Erythroblast (primary cell): ENCODE data around the gene SLC24A3.

Source experiments
- GATA1 ChIP-seq: IDR thresholded peaks from 2 replicates; pipeline ENCODE4 v1.6.1; 2011; ENCODE audit warnings: low read depth, mild to moderate bottlenecking, control low read depth, low read length, moderate library complexity
- POLR2A ChIP-seq: IDR thresholded peaks from 2 replicates; pipeline ENCODE4 v1.6.1; 2011; ENCODE audit warnings: mild to moderate bottlenecking, low read length

DNA sequence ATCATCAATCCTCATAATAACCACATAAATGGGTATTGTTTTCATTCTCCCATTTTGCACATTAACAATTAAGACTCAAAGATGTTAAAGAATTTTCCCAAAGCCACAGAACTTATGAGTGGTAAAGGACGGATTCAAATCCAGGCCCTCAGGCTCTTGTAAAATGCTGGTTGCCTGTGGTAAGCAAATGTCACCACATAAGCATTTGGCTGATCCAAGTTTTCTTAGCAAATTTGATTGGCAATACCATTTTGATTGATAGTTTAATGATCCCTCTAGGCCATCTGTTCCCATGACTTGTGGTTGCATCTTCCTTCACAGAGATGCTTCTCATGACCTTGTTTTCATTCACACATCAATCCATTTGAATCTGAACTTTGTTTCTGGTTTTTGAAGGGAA is 293.6 kb downstream of the SLC24A3 start:
- TF ChIP-seq POLR2A = no peak
- TF ChIP-seq GATA1 = no peak
